Measurements from ENCODE around the gene LRRC32.

GRCh38 chr11:76627606-76628005, 42.9 kb downstream of the LRRC32 start:
- TF ChIP-seq POLR2A (IDR thresholded peaks at IDR 0.05; ENCODE audit: low read depth) (no peak), CTCF (IDR thresholded peaks at IDR 0.05) (no peak), POLR2AphosphoS5 (IDR thresholded peaks at IDR 0.05) (no peak)
